HepG2 (cell line): ENCODE measurements around the gene CA9. TPM values are rescaled to one million over a fixed set of nuclear protein-coding genes. Genes with fewer than 3 reads are reported as not detected.

Source experiments
- ATAC-seq: fragments of 200-7000 bp; cut with Tn5 transposase; 3 replicates; pipeline ENCODE4 v1.9.1; 2020; ENCODE audit warnings: mild to moderate bottlenecking, moderate library complexity
- BruUV-seq: library from RNA; stranded (reverse); fragments of 400-500 nt; replicated peaks from 2 replicates; lab custom pipeline; 2021; lab: Mats Ljungman, UMichigan
- CTCF ChIA-PET: fragments of 300-600 bp; formaldehyde crosslinking; extraction: SDS; loops from one replicate; lab custom pipeline; 2021; ENCODE audit warnings: low total read pairs, inconsistent platforms, low intra/inter-chr PET ratio; lab: Yijun Ruan, JAX
- POLR2A ChIA-PET: fragments of 350-600 bp; sonication (Branson Sonifier 250); formaldehyde crosslinking; loops from one replicate; lab custom pipeline; 2020; ENCODE audit warnings: antibody characterized with exemption, inconsistent platforms; lab: Yijun Ruan, JAX
- DNase-seq: peaks from one replicate; pipeline ENCODE4 v3.0.0-alpha.2; 2015; ENCODE audit warnings: low spot score
- FAIRE-seq: peaks from 3 replicates; lab custom pipeline; 2011; peaks lifted over from hg19 to GRCh38; lab: Jason Lieb, UNC
- H2AFZ ChIP-seq: one replicate; pipeline ENCODE4 v1.6.1; 2011; ENCODE audit warnings: low read length, inconsistent platforms
- H3K27ac ChIP-seq: fragments of 300-600 bp; 3 replicates; pipeline ENCODE4 v1.8.0; 2011; ENCODE audit warnings: mixed run types, mild to moderate bottlenecking, mixed read lengths, low read length, inconsistent platforms; ENCODE audit not compliant: insufficient read depth; ENCODE audit errors: extremely low read length
- H3K27me3 ChIP-seq, 2 experiments: fragments of 200-600 bp in 1 of 2; 2 replicates in 1 of 2; 3 replicates in 1 of 2; pipeline versions ENCODE4 v1.6.0 to v1.8.0; 2011; ENCODE audit warnings: low read length in 2 of 2, mild to moderate bottlenecking in 2 of 2, moderate library complexity in 2 of 2, inconsistent platforms in 1 of 2; ENCODE audit not compliant: insufficient read depth in 2 of 2, control insufficient read depth in 1 of 2
- H3K36me3 ChIP-seq, 2 experiments: fragments of 200-600 bp in 1 of 2; replicated peaks in 1 of 2; 2 replicates in 1 of 2; 3 replicates in 1 of 2; pipeline versions ENCODE4 v1.5.1 to v1.8.0; 2011; ENCODE audit warnings: low read length in 2 of 2, inconsistent platforms in 1 of 2; ENCODE audit not compliant: insufficient read depth in 2 of 2, control insufficient read depth in 1 of 2
- H3K4me1 ChIP-seq: 2 replicates; pipeline ENCODE4 v1.5.1; 2012; ENCODE audit warnings: low read length, inconsistent platforms; ENCODE audit not compliant: insufficient read depth
- H3K4me2 ChIP-seq: 2 replicates; pipeline ENCODE4 v1.6.0; 2011; ENCODE audit warnings: low read depth, low read length, inconsistent platforms
- H3K4me3 ChIP-seq, 3 experiments: fragments of 200-600 bp in 1 of 3; sonication (generic), shearing (Covaris generic) in 1 of 3; replicated peaks in 1 of 3; 2 replicates each; pipeline ENCODE4 v1.5.1; 2011 to 2016; ENCODE audit warnings: low read length in 3 of 3, inconsistent platforms in 2 of 3, low read depth in 2 of 3, mild to moderate bottlenecking in 2 of 3, control low read depth in 1 of 3, mixed read lengths in 1 of 3; ENCODE audit not compliant: insufficient read depth in 1 of 3
- H3K79me2 ChIP-seq: one replicate; pipeline ENCODE4 v1.6.1; 2011; ENCODE audit warnings: low read length, inconsistent platforms; ENCODE audit not compliant: insufficient read depth
- H3K9ac ChIP-seq: 2 replicates; pipeline ENCODE4 v1.6.0; 2011; ENCODE audit warnings: mild to moderate bottlenecking, low read depth, low read length, inconsistent platforms; ENCODE audit not compliant: insufficient read depth
- H3K9me3 ChIP-seq: 2 replicates; pipeline ENCODE4 v1.5.1; 2012; ENCODE audit warnings: mild to moderate bottlenecking, low read length
- H4K20me1 ChIP-seq: 2 replicates; pipeline ENCODE4 v1.6.0; 2011; ENCODE audit warnings: inconsistent platforms, mild to moderate bottlenecking, low read length, moderate library complexity; ENCODE audit not compliant: insufficient read depth
- ARNT ChIP-seq: fragments of 450-650 bp; IDR thresholded peaks from 2 replicates; pipeline ENCODE4 v1.6.1; 2017
- ETV6 ChIP-seq: sonication (generic); formaldehyde crosslinking; conservative IDR thresholded peaks from 2 replicates; pipeline ENCODE4 v1.4.0; 2020; ENCODE audit warnings: missing genetic modification reagents
- FOXJ3 ChIP-seq: sonication (generic); formaldehyde crosslinking; IDR thresholded peaks from 2 replicates; pipeline ENCODE4 v1.4.0; 2020; ENCODE audit warnings: missing genetic modification reagents, mild to moderate bottlenecking, borderline replicate concordance
- HMG20B ChIP-seq: conservative IDR thresholded peaks from 2 replicates; pipeline ENCODE4 v1.6.1; 2016; ENCODE audit warnings: missing genetic modification reagents, missing compliant biosample characterization
- KDM6A ChIP-seq: IDR thresholded peaks from 2 replicates; pipeline ENCODE4 v1.6.1; 2016; ENCODE audit warnings: low read depth
- KLF13 ChIP-seq: sonication (generic); formaldehyde crosslinking; IDR thresholded peaks from 2 replicates; pipeline ENCODE4 v1.4.0; 2020; ENCODE audit warnings: mild to moderate bottlenecking, missing genetic modification reagents
- MAZ ChIP-seq, 2 experiments: sonication (generic) in 1 of 2; formaldehyde crosslinking in 1 of 2; IDR thresholded peaks; 2 replicates each; pipeline versions ENCODE4 v1.5.0 to v1.6.1; 2012 to 2020; ENCODE audit warnings: low read depth in 2 of 2, mild to moderate bottlenecking in 2 of 2, borderline replicate concordance in 1 of 2, improper control_type of control experiment in 1 of 2, low read length in 1 of 2, missing genetic modification reagents in 1 of 2, moderate library complexity in 1 of 2
- MBD4 ChIP-seq: IDR thresholded peaks from 2 replicates; pipeline ENCODE4 v1.6.1; 2012; ENCODE audit warnings: low read length, inconsistent platforms, borderline replicate concordance
- MEIS2 ChIP-seq: sonication (generic); formaldehyde crosslinking; IDR thresholded peaks from 2 replicates; pipeline ENCODE4 v1.9.0; 2021; ENCODE audit warnings: mild to moderate bottlenecking, missing genetic modification reagents
- NCOA2 ChIP-seq: sonication (generic); formaldehyde crosslinking; IDR thresholded peaks from 2 replicates; pipeline ENCODE4 v1.8.0; 2022; ENCODE audit warnings: inconsistent platforms
- NONO ChIP-seq, 2 experiments: fragments of 450-650 bp in 1 of 2; sonication (generic) in 1 of 2; formaldehyde crosslinking in 1 of 2; IDR thresholded peaks in 1 of 2; conservative IDR thresholded peaks in 1 of 2; 2 replicates each; pipeline versions ENCODE4 v1.6.1 to v1.8.0; 2017 to 2022; ENCODE audit warnings: mild to moderate bottlenecking in 1 of 2, missing genetic modification reagents in 1 of 2, moderate library complexity in 1 of 2
- NR2F1 ChIP-seq, 2 experiments: fragments of 450-650 bp in 1 of 2; formaldehyde crosslinking in 1 of 2; IDR thresholded peaks; 2 replicates each; pipeline versions ENCODE4 v1.5.0 to v1.6.1; 2016 to 2020; ENCODE audit warnings: mild to moderate bottlenecking in 1 of 2, missing compliant biosample characterization in 1 of 2, missing genetic modification reagents in 1 of 2, moderate library complexity in 1 of 2
- PHF5A ChIP-seq: IDR thresholded peaks from one replicate; pipeline ENCODE4 v1.6.1; 2018; ENCODE audit warnings: low read depth, missing genetic modification reagents; ENCODE audit not compliant: unreplicated experiment
- SOX6 ChIP-seq, 2 experiments: fragments of 450-650 bp in 1 of 2; sonication (generic) in 1 of 2; formaldehyde crosslinking in 1 of 2; IDR thresholded peaks; 2 replicates each; pipeline versions ENCODE4 v1.4.0 to v1.6.1; 2017 to 2020; ENCODE audit warnings: antibody characterized with exemption in 1 of 2, mild to moderate bottlenecking in 1 of 2, missing genetic modification reagents in 1 of 2
- ZBTB21 ChIP-seq: sonication (generic); formaldehyde crosslinking; IDR thresholded peaks from 2 replicates; pipeline ENCODE4 v1.4.0; 2020; ENCODE audit warnings: missing genetic modification reagents
- ZNF138 ChIP-seq: sonication (generic); formaldehyde crosslinking; IDR thresholded peaks from 2 replicates; pipeline ENCODE4 v1.5.0; 2020; ENCODE audit warnings: mild to moderate bottlenecking, low read depth, missing genetic modification reagents
- ZNF441 ChIP-seq: sonication (generic); formaldehyde crosslinking; IDR thresholded peaks from 2 replicates; pipeline ENCODE4 v1.7.0; 2021; ENCODE audit warnings: missing genetic modification reagents, borderline replicate concordance
- ZZZ3 ChIP-seq: sonication (generic); formaldehyde crosslinking; IDR thresholded peaks from 2 replicates; pipeline ENCODE4 v1.4.0; 2020; ENCODE audit warnings: missing genetic modification reagents, mild to moderate bottlenecking, borderline replicate concordance
- WGBS: methylation state at CpG from one replicate; pipeline ENCODE4 v1.1.6; 2017; ENCODE audit warnings: low lambda C conversion rate; 5-methylcytosine and 5-hydroxymethylcytosine counted together
- in situ Hi-C: cut with HindIII; loops from 2 replicates; pipeline ENCODE4 v1.10.0; 2017; ENCODE audit warnings: low pct_unique_long_range_greater_than_20kb; ENCODE audit not compliant: extremely low pct_ligation_motif_present
- intact Hi-C: fragments of 100-400 bp; cut with micrococcal nuclease; formaldehyde crosslinking; loops from one replicate; pipeline ENCODE4 v1.10.0; 2022; ENCODE audit not compliant: unreplicated experiment
- polyA plus RNA-seq, 8 experiments: library from polyadenylated mRNA; depleted of rRNA in 3 of 8; stranded (reverse) in 7 of 8; unstranded in 1 of 8; fragments of >200 nt; fragmentation: Illumina TruSeq in 4 of 8; extraction: Trizol in 4 of 8; gene quantifications; 2 replicates each; pipeline versions ENCODE4 v1.2.1 to v1.2.3, GENCODE V29; 2011 to 2016; ENCODE audit warnings: low read depth in 4 of 8, missing spikeins in 1 of 8, mixed read lengths in 1 of 8; ENCODE audit not compliant: insufficient read depth in 1 of 8
- total RNA-seq, 5 experiments: library from RNA; depleted of rRNA; stranded (reverse); fragments of >200 nt; fragmentation: Illumina TruSeq; extraction: Trizol; gene quantifications; 2 replicates each; pipeline ENCODE4 v1.2.3, GENCODE V29; 2016; ENCODE audit warnings: low read depth in 1 of 5
- TF ChIP-seq, protein P1 (sequence below): sonication (generic); formaldehyde crosslinking; IDR thresholded peaks from 2 replicates; pipeline ENCODE4 v1.5.1; 2020; ENCODE audit warnings: missing genetic modification reagents, mild to moderate bottlenecking, borderline replicate concordance
- TF ChIP-seq, protein P2 (sequence below): sonication (generic); formaldehyde crosslinking; IDR thresholded peaks from 2 replicates; pipeline ENCODE4 v1.4.0; 2020; ENCODE audit warnings: low read depth, mild to moderate bottlenecking, missing genetic modification reagents

Gene CA9
- total and polyA plus RNA-seq, 2 of the 13 experiments (the other 11 are each of a cell fraction or from before 2014, with no cell fraction given): 0.13 to 152 TPM

DNA sequence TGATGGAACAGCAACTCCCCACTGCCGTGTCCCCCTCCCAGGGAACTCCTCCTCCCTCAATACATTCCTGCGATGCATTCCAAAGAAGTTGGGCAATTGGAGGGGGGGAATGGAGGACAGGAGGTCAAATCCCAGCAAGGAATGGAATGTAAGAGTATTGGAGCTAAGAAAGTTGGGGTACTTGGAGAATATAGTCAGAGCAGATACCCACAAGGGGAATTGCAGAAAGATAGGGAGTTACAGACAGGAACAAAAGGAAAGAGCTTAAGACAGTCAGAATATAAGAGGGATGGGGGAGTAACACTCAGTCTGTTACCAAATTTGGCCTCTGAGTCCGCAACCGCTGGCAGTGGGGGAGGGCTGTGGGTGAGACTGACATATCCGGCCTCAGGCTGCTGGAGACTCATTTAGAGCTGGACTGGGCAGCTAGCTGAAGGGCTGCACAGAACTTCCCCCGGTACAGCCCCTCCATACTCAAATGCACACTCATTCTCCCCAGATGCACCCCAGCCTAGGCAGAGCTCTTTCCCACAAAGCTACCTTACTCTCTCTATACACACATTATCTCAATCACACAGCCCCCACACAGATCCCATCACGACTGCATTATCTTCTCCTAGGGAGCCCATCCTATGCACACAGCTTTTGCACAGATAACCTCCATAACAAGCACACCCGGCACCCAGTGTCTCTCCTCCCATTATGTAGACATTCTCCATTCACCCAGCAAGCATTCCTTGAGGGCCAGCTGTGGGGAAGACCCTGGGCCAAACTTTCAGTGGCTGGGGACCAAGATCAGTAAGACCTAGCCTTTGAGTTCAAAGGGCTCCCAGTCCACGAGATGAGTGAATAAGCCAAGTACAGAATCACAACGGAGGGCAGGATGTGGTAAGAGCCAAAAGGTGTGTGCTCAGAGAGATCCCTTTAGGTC lies 54.6 kb downstream of the CA9 start:
- Histone ChIP-seq H3K9me3 (no peaks in the 10 kb centered on the region), H3K4me1 (peaks cover 54% of the 10 kb centered on the region), H3K79me2 (peaks cover 59% of the 10 kb centered on the region), H4K20me1 (peaks cover 30% of the 10 kb centered on the region), H3K9ac (peak overlapping the region; percentile 58), H3K36me3 (peaks cover 10 to 30% of the 10 kb centered on the region in 2 experiments), H3K27ac (peak overlapping the region; percentile 77), H3K4me3 (peak overlapping the region; percentile 38 to 98 (median 59)), H3K27me3 (no peaks in the 10 kb centered on the region; a peak in 1 of 5 replicates), H2AFZ (no peak overlapping the region), H3K4me2 (peak overlapping the region; percentile 98)
- WGBS: 3% methylated on average over 9 of the region's 10 CpGs
- in situ Hi-C loops: loop anchor here (5.0 kb wide), 1 partner anchor 61 kb away; the partner anchor contains the start of gene ARHGEF39
- ATAC-seq (0 out of 3 replicates have a peak, but pooled peaks have one; percentile 1), FAIRE-seq (no peak), DNase-seq (peak; percentile 91)
- ChIA-PET POLR2A (interaction anchor here (0.8 to 3.5 kb wide), 21 partner anchors 8 to 1084 kb away, joined by 3 to 44 read pairs (median 8); partner anchors contain the start of genes ARHGEF39, CCDC107, GBA2 and HINT2), CTCF (no interaction called here)
- no TSS peak for BruUV-seq
- intact Hi-C loops: no loop called here
- TF ChIP-seq NCOA2 (CRISPR knock-in tag): peak; percentile 33; the same call in 1 of the 2 replicates
- TF ChIP-seq ARNT: no peak
- TF ChIP-seq KLF13: no peak
- no peak for TF ChIP-seq ZNF441 (CRISPR knock-in tag)
- TF ChIP-seq ZBTB21: 0 out of 2 replicates have a peak, but pooled peaks have one; percentile 6
- TF ChIP-seq, protein P1, sequence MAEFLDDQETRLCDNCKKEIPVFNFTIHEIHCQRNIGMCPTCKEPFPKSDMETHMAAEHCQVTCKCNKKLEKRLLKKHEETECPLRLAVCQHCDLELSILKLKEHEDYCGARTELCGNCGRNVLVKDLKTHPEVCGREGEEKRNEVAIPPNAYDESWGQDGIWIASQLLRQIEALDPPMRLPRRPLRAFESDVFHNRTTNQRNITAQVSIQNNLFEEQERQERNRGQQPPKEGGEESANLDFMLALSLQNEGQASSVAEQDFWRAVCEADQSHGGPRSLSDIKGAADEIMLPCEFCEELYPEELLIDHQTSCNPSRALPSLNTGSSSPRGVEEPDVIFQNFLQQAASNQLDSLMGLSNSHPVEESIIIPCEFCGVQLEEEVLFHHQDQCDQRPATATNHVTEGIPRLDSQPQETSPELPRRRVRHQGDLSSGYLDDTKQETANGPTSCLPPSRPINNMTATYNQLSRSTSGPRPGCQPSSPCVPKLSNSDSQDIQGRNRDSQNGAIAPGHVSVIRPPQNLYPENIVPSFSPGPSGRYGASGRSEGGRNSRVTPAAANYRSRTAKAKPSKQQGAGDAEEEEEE (CRISPR knock-in tag): no peak
- TF ChIP-seq KDM6A: peak; percentile 67
- no peak for TF ChIP-seq SOX6 (IDR thresholded peaks at IDR 0.05)
- peak; percentile 83 for TF ChIP-seq SOX6 (CRISPR knock-in tag; IDR thresholded peaks at IDR 0.05)
- peak; percentile 43; the same call in 1 of the 2 replicates for TF ChIP-seq MAZ (IDR thresholded peaks at IDR 0.05; ENCODE audit: borderline replicate concordance, low read depth, low read length)
- no peak for TF ChIP-seq MAZ (CRISPR knock-in tag; IDR thresholded peaks at IDR 0.05; ENCODE audit: low read depth)
- no peak for TF ChIP-seq ZZZ3 (CRISPR knock-in tag)
- TF ChIP-seq NONO (IDR thresholded peaks at IDR 0.05): no peak
- 0 out of 2 replicates have a peak, but pooled peaks have one; percentile 36 for TF ChIP-seq NONO (CRISPR knock-in tag; conservative IDR thresholded peaks at IDR 0.05)
- no peak for TF ChIP-seq MBD4
- no peak for TF ChIP-seq MEIS2 (CRISPR knock-in tag)
- TF ChIP-seq NR2F1 (CRISPR knock-in tag; IDR thresholded peaks at IDR 0.05): peak; percentile 25 to 49; a peak in 1 of 4 replicates
- TF ChIP-seq HMG20B (CRISPR knock-in tag): 0 out of 2 replicates have a peak, but pooled peaks have one; percentile 14
- TF ChIP-seq, protein P2, sequence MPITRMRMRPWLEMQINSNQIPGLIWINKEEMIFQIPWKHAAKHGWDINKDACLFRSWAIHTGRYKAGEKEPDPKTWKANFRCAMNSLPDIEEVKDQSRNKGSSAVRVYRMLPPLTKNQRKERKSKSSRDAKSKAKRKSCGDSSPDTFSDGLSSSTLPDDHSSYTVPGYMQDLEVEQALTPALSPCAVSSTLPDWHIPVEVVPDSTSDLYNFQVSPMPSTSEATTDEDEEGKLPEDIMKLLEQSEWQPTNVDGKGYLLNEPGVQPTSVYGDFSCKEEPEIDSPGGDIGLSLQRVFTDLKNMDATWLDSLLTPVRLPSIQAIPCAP (CRISPR knock-in tag): no peak
- no peak for TF ChIP-seq FOXJ3 (CRISPR knock-in tag)
- TF ChIP-seq PHF5A (CRISPR knock-in tag): no peak
- no peak for TF ChIP-seq ETV6 (CRISPR knock-in tag)
- no peak for TF ChIP-seq ZNF138 (CRISPR knock-in tag)
